Measurements from ENCODE around the gene SNW1.
A peak's percentile ranks its signal among the peaks of the same experiment; 100 is the strongest.
"Not testable (repeated sequence)": the region's sequence is repeated elsewhere in the genome, so short reads cannot be mapped to it uniquely, and the experiment has no call there.

Gene SNW1

GRCh38 chr14:77773966-77774365 lies 13.0 kb upstream of the SNW1 start:
- H3K4me3 Mint-ChIP-seq; H3K9me3 Mint-ChIP-seq; H3K27me3 Mint-ChIP-seq; DNase-seq; H3K4me1 Mint-ChIP-seq (ENCODE audit: low read depth); H3K36me3 Mint-ChIP-seq (ENCODE audit: low read depth); H3K27ac Mint-ChIP-seq: not testable (repeated sequence)

- not testable (repeated sequence) for H3K4me3 Mint-ChIP-seq; H3K9me3 Mint-ChIP-seq; H3K27me3 Mint-ChIP-seq; DNase-seq; H3K4me1 Mint-ChIP-seq (ENCODE audit: low read depth); H3K36me3 Mint-ChIP-seq (ENCODE audit: low read depth)
- H3K27ac Mint-ChIP-seq: peak overlapping the region; percentile 26
These were observed 7.6 kb upstream of the SNW1 start for GRCh38 chr14:77768442-77769069.

- Mint-ChIP-seq H3K27ac (no peak overlapping the region), H3K4me1 (ENCODE audit: low read depth) (peaks cover 21% of the 10 kb centered on the region), H3K9me3 (no peaks in the 10 kb centered on the region), H3K27me3 (no peaks in the 10 kb centered on the region), H3K4me3 (no peak overlapping the region), H3K36me3 (ENCODE audit: low read depth) (peaks cover 16% of the 10 kb centered on the region)
- no peak for DNase-seq
These were observed 3.0 kb upstream of the SNW1 start for GRCh38 chr14:77763978-77764377.

GRCh38 chr14:77763316-77763715 lies 2.4 kb upstream of the SNW1 start:
- Mint-ChIP-seq H3K27ac (no peak overlapping the region), H3K36me3 (ENCODE audit: low read depth) (peaks cover 23% of the 10 kb centered on the region), H3K27me3 (no peaks in the 10 kb centered on the region), H3K4me1 (ENCODE audit: low read depth) (peaks cover 27% of the 10 kb centered on the region), H3K9me3 (no peaks in the 10 kb centered on the region), H3K4me3 (no peak overlapping the region)
- DNase-seq: no peak

GRCh38 chr14:77761205-77761931 lies 412 bp upstream of the SNW1 start:
- Mint-ChIP-seq H3K36me3 (ENCODE audit: low read depth) (peaks cover 35% of the 10 kb centered on the region), H3K4me1 (ENCODE audit: low read depth) (peaks cover 39% of the 10 kb centered on the region), H3K4me3 (peak overlapping the region; percentile 99), H3K9me3 (no peaks in the 10 kb centered on the region), H3K27ac (peak overlapping the region; percentile 98), H3K27me3 (no peaks in the 10 kb centered on the region)
- peak; percentile 89 for DNase-seq

- Mint-ChIP-seq H3K9me3 (no peaks in the 10 kb centered on the region), H3K4me3 (no peak overlapping the region), H3K36me3 (ENCODE audit: low read depth) (peaks cover 86% of the 10 kb centered on the region), H3K4me1 (ENCODE audit: low read depth) (peaks cover 42% of the 10 kb centered on the region), H3K27ac (peak overlapping the region; percentile 13), H3K27me3 (no peaks in the 10 kb centered on the region)
- no peak for DNase-seq
These were observed 8.0 kb downstream of the SNW1 start for GRCh38 chr14:77752799-77753516.

GRCh38 chr14:77752266-77752665 lies 8.7 kb downstream of the SNW1 start:
- Mint-ChIP-seq H3K4me3 (no peak overlapping the region), H3K4me1 (ENCODE audit: low read depth) (peaks cover 35% of the 10 kb centered on the region), H3K27ac (no peak overlapping the region)

GRCh38 chr14:77747425-77747824 lies 13.5 kb downstream of the SNW1 start:
- DNase-seq, H3K4me3 Mint-ChIP-seq, H3K27me3 Mint-ChIP-seq, H3K27ac Mint-ChIP-seq, H3K9me3 Mint-ChIP-seq: not testable (repeated sequence)
- peaks cover 85% of the 10 kb centered on the region for H3K36me3 Mint-ChIP-seq (ENCODE audit: low read depth)
- peaks cover 31% of the 10 kb centered on the region for H3K4me1 Mint-ChIP-seq (ENCODE audit: low read depth)

More at GRCh38 chr14:77752266-77752665, 8.7 kb downstream of the SNW1 start:
- peaks cover 85% of the 10 kb centered on the region for H3K36me3 Mint-ChIP-seq (ENCODE audit: low read depth)
- no peaks in the 10 kb centered on the region for H3K27me3 Mint-ChIP-seq
- no peaks in the 10 kb centered on the region for H3K9me3 Mint-ChIP-seq
- no peak for DNase-seq

- peaks cover 35% of the 10 kb centered on the region for H3K4me1 Mint-ChIP-seq (ENCODE audit: low read depth)
- no peak for DNase-seq
- H3K27ac Mint-ChIP-seq: peak overlapping the region; percentile 27
- peaks cover 86% of the 10 kb centered on the region for H3K36me3 Mint-ChIP-seq (ENCODE audit: low read depth)
- no peaks in the 10 kb centered on the region for H3K27me3 Mint-ChIP-seq
- H3K9me3 Mint-ChIP-seq: no peaks in the 10 kb centered on the region
- H3K4me3 Mint-ChIP-seq: no peak overlapping the region
These were observed 14.8 kb downstream of the SNW1 start for GRCh38 chr14:77746064-77746702.

- Mint-ChIP-seq H3K4me3 (no peak overlapping the region), H3K27me3 (no peaks in the 10 kb centered on the region), H3K27ac (peak overlapping the region; percentile 82), H3K36me3 (ENCODE audit: low read depth) (peaks cover 85% of the 10 kb centered on the region), H3K9me3 (no peaks in the 10 kb centered on the region), H3K4me1 (ENCODE audit: low read depth) (peaks cover 59% of the 10 kb centered on the region)
- no peak for DNase-seq
These were observed 19.5 kb downstream of the SNW1 start for GRCh38 chr14:77741438-77741837.

- DNase-seq: no peak
- Mint-ChIP-seq H3K27me3 (no peaks in the 10 kb centered on the region), H3K4me3 (peak overlapping the region; percentile 34), H3K27ac (peak overlapping the region; percentile 91), H3K36me3 (ENCODE audit: low read depth) (peaks cover 89% of the 10 kb centered on the region), H3K4me1 (ENCODE audit: low read depth) (peaks cover 58% of the 10 kb centered on the region), H3K9me3 (no peaks in the 10 kb centered on the region)
These were observed 22.3 kb downstream of the SNW1 start for GRCh38 chr14:77738559-77739250.

GRCh38 chr14:77730976-77731497 lies 29.9 kb downstream of the SNW1 start:
- Mint-ChIP-seq H3K4me3 (no peak overlapping the region), H3K36me3 (ENCODE audit: low read depth) (peaks cover 93% of the 10 kb centered on the region), H3K9me3 (no peaks in the 10 kb centered on the region), H3K27ac (peak overlapping the region; percentile 63), H3K4me1 (ENCODE audit: low read depth) (peaks cover 11% of the 10 kb centered on the region), H3K27me3 (no peaks in the 10 kb centered on the region)
- no peak for DNase-seq

- no peak for DNase-seq
- Mint-ChIP-seq H3K9me3 (no peaks in the 10 kb centered on the region), H3K4me1 (ENCODE audit: low read depth) (peaks cover 3% of the 10 kb centered on the region), H3K27me3 (no peaks in the 10 kb centered on the region), H3K4me3 (no peak overlapping the region), H3K27ac (no peak overlapping the region), H3K36me3 (ENCODE audit: low read depth) (peaks cover 94% of the 10 kb centered on the region)
These were observed 38.7 kb downstream of the SNW1 start for GRCh38 chr14:77722301-77722700.

- H3K4me3 Mint-ChIP-seq: no peak overlapping the region
- H3K36me3 Mint-ChIP-seq (ENCODE audit: low read depth): peaks cover 93% of the 10 kb centered on the region
- H3K27me3 Mint-ChIP-seq: no peaks in the 10 kb centered on the region
- no peak for DNase-seq
- peaks cover 6% of the 10 kb centered on the region for H3K4me1 Mint-ChIP-seq (ENCODE audit: low read depth)
- no peaks in the 10 kb centered on the region for H3K9me3 Mint-ChIP-seq
- H3K27ac Mint-ChIP-seq: peak overlapping the region; percentile 76
These were observed 39.5 kb downstream of the SNW1 start for GRCh38 chr14:77721437-77721836.

All from activated T-cell treated with anti-CD3 and anti-CD28 coated beads, Interleukin-2, amount 50 U/mL, for 24 hours (primary cell).